GM21526 (cell line): ENCODE results near the gene NUP210L.
A peak's percentile ranks its signal among the peaks of the same experiment; 100 is the strongest.

Experiments
- ATAC-seq: cut with Tn5 transposase; IDR thresholded peaks from one replicate; pipeline ENCODE4 v1.9.1; 2021; ENCODE audit warnings: moderate library complexity; ENCODE audit not compliant: unreplicated experiment, low FRiP score

Gene NUP210L

GRCh38 chr1:154154534-154155191 lies at the start of gene NUP210L:
Gene NUP210L (minus strand): TSS chr1:154155073.
- ATAC-seq = no peak

DNA sequence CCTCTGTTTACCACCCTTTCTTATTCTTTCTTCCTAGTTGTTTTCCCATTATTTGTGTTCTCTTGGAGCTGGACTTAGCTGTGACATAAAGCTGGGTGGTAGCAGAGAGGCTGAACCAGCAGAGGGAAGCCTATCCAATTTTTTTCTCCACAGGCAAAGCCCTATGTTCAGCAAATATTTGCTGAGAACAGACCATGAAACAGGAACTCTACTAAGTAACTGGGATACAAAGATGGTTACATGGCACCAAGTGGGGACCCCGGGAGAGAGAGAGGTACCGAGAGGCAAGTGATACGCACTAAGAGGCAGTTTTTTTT lies 44.6 kb upstream of the NUP210L start:
- ATAC-seq = no peak

- no peak for ATAC-seq
Observed at GRCh38 chr1:154198756-154199562, 44.1 kb upstream of the NUP210L start.

DNA sequence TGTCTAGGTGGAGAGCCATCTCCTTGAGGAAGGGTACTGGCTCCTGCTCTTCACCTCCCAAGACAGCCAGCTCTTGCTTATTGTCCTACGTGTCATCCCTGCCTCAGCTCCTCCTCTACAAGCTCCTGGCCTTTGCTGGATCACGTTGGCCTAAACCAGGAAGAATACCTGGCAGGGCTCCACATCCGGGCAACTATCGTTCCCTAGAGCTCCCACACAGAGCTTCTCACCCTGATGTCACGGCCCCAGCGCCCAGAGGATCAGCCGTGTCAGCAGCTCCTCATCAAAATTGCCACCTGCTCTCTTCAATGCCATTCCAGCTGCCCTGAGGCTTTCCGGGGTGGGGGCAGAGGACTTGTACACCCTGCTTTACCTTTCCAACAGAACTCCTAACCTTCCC lies 38.9 kb upstream of the NUP210L start:
- ATAC-seq = no peak

DNA sequence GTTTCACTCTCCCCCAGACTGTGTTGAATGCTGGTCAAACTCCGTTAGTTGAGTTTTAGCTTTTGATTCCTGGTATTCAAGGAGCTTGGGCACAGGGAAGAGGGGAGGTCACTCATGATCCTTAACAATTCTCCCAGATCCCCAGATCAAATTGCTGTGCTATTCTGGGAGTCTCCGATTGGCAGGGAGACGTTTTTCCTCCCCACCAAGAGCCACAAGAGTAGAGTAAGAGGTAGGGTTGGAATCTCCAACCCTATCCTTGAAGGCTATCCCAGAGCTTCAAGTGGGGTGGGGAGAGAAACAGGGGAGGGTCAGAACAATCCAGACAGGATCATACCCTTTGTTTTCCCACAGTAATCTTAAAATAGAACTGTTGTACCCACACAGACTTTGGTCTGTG lies 37.6 kb upstream of the NUP210L start:
- no peak for ATAC-seq

DNA sequence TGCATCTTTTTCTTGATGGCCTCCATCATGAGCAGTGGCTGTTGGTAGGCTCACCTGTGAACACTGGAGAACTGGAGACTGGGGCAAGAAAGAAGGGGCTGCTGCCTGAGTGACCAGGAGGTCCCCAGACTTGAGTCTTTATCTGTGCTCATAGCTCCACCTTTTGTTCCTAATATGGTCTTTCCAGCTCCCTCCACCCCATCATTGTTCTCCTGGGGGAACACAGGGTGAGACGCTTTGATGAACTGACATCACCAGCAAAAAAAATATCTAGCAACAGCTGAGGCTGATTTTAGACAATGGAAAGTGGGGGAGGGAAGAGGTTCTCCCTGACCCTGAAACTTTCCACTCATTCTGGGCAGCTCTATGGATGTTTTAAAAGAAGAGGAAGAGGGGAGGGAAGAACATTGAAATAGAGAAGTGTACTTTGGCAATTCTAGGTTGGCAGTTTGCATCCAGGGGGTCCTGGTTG lies 37.2 kb upstream of the NUP210L start, which contains the start of gene TPM3:
TPM3 (minus strand) TSS at position 111 of the 472 bp plus-strand sequence; CDS start at position 29, 82 bp downstream.
- no peak for ATAC-seq

DNA sequence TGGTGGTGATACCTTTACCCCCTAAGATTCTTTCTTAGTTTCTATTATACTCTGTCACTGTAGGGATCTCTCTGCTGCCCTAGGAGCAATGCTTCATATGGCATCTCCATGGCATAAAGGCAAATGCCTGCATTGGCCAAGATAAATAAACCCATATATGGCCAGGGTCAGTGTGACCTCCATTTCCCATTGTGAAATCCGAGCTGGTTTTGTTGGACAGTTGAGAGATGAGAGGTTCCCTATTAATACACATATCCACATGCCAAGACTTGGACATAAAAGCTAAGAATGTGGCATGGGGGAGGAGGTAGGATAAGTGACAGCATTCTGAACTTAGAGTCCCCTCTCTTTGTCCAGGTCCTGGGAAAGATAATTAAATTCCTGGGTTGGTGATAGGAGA lies 35.7 kb upstream of the NUP210L start:
- no peak for ATAC-seq

- ATAC-seq = no peak
Observed at GRCh38 chr1:154186852-154187501, 32.1 kb upstream of the NUP210L start.

GRCh38 chr1:154186177-154186576 lies 31.3 kb upstream of the NUP210L start:
- ATAC-seq = no peak

GRCh38 chr1:154183046-154183915 lies 28.4 kb upstream of the NUP210L start:
- peak; percentile 60 for ATAC-seq

GRCh38 chr1:154182344-154183045 lies 27.6 kb upstream of the NUP210L start:
- peak; percentile 38 for ATAC-seq

GRCh38 chr1:154181944-154182343 lies 27.1 kb upstream of the NUP210L start:
- no peak for ATAC-seq

GRCh38 chr1:154179946-154180687 lies 25.2 kb upstream of the NUP210L start:
- ATAC-seq = no peak

DNA sequence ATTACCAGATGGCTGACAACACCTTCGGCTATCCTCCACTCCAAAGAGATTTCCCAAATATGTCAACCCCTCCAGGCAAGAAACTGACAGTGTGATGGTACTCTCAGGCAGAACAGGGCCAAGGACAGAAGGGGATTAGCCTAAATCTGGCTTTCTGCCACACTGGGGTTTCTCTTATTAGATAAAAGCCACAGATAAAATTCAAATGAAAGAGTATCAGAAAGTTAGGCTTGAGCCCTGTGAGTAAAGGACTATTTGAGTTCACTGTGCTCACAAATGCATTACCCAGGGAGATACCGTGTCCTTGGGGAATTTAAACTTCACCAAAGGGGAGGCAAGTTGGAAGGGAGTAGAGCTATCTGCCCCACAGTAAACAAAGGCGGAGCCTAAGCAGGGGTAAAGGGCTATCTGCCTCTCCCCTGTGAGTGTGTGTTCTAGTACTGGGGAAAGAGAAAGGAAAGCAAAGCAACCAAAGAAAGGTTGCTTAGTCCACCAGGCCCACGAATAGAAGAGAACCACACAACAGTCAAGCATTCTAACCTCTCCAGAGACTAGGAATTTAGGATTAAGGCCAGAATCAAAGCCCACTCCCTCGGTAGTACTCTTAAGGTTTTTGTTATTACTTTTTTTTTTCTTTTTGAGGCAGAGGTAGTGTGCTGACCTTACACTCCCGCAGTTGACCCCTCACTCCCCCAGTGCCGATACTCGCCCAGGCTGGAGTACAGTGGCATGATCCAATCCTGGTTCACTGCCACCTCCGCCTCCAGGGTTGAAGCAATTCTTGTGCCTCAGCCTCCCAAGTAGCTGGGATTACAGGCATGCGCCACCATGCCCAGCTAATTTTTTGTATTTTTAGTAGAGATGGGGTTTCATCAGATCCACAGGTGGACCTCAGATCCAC lies 24.3 kb upstream of the NUP210L start:
- no peak for ATAC-seq

- no peak for ATAC-seq
Observed at GRCh38 chr1:154178013-154178412, 23.1 kb upstream of the NUP210L start.

- ATAC-seq = no peak
Observed at GRCh38 chr1:154176337-154176736, 21.5 kb upstream of the NUP210L start.

DNA sequence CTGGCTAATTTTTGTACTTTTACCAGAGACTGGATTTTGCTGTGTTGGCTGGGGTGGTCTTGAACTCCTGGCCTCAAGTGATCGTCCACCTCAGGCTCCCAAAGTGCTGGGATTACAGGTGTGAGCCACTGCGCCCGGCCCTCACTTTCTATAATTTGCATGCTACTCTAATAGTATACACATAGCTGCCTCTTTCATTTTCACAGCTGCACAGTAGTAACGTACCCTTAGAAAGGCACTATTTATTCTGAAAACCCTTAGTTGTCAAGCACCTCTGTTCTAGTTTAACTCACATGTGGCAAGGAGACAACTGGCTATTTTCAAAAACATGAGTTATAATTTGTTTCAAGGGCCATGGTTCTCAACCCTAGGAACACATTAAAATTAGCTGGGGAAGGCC lies 19.8 kb upstream of the NUP210L start:
- ATAC-seq = no peak

DNA sequence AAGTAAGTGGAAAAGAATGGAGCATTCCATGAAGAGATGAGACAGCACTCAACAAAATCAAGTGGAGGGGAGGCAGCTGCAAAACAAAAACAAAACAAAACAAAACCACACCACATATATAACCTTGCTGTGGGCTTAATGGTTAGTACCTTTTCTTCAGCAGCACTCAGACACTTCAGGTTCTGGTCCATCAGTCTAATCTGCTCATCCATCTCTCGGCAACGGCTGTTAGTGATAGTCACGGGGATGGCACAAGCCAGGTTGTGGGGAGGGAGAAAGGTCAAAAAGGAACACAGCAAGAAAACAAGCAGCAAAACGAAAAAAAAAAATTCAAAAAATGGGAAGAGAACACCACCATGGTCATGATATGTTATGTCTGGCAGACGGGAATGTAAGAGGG lies 17.0 kb upstream of the NUP210L start:
- ATAC-seq = no peak
